Uterus (tissue), 2 donors: Measurements from ENCODE around the gene CPPED1.

Experiments used
- CTCF ChIP-seq, 4 experiments: fragments of 200-600 bp in 2 of 4; fragments of 450-650 bp in 2 of 4; sonication (generic) in 2 of 4; IDR thresholded peaks; one replicate each; pipeline ENCODE4 v1.5.1; 2016 to 2019; ENCODE audit warnings: antibody characterized with exemption in 4 of 4, mild to moderate bottlenecking in 2 of 4, moderate library complexity in 1 of 4
- POLR2A ChIP-seq, 2 donors: fragments of 450-650 bp; IDR thresholded peaks; one replicate each; pipeline ENCODE4 v1.6.1; 2016; ENCODE audit warnings: antibody characterized with exemption in 2 of 2, mild to moderate bottlenecking in 1 of 2, moderate library complexity in 1 of 2

GRCh38 chr16:12704492-12705111 lies 99.1 kb downstream of the CPPED1 start:
- TF ChIP-seq CTCF (IDR thresholded peaks at IDR 0.05), result no peak
- TF ChIP-seq POLR2A (IDR thresholded peaks at IDR 0.05), result no peak
